ENCODE measurements around the gene ARID1B.

Gene ARID1B

GRCh38 chr6:156883497-156884252, 106.5 kb downstream of the ARID1B start:
- no peak for TF ChIP-seq EZH2 (optimal IDR thresholded peaks at IDR 0.05; ENCODE audit: low read depth, low read length)
- TF ChIP-seq, protein P1, sequence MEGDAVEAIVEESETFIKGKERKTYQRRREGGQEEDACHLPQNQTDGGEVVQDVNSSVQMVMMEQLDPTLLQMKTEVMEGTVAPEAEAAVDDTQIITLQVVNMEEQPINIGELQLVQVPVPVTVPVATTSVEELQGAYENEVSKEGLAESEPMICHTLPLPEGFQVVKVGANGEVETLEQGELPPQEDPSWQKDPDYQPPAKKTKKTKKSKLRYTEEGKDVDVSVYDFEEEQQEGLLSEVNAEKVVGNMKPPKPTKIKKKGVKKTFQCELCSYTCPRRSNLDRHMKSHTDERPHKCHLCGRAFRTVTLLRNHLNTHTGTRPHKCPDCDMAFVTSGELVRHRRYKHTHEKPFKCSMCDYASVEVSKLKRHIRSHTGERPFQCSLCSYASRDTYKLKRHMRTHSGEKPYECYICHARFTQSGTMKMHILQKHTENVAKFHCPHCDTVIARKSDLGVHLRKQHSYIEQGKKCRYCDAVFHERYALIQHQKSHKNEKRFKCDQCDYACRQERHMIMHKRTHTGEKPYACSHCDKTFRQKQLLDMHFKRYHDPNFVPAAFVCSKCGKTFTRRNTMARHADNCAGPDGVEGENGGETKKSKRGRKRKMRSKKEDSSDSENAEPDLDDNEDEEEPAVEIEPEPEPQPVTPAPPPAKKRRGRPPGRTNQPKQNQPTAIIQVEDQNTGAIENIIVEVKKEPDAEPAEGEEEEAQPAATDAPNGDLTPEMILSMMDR (IDR thresholded peaks at IDR 0.05; ENCODE audit: low read length), result peak; percentile 6; the same call in 1 of the 2 replicates
- Histone ChIP-seq H3K79me2 (ENCODE audit: low read length) (peaks cover 89% of the 10 kb centered on the region), H3K9me2 (replicated peaks; ENCODE audit: insufficient read depth, low read length) (no peaks in the 10 kb centered on the region), H3F3A (ENCODE audit: insufficient read depth, low read length) (peaks cover 15% of the 10 kb centered on the region), H3K4me1 (ENCODE audit: low read length) (peaks cover 26% of the 10 kb centered on the region), H3K9me3 (replicated peaks; ENCODE audit: insufficient read depth, low read length) (no peaks in the 10 kb centered on the region), H4K20me1 (ENCODE audit: insufficient read depth, low read length) (no peaks in the 10 kb centered on the region), H3K27ac (ENCODE audit: low read length) (peak overlapping the region; percentile 82; the same call in 1 of the 2 replicates), H3K27me3 (replicated peaks; ENCODE audit: insufficient read depth, low read length) (no peaks in the 10 kb centered on the region), H3K9ac (ENCODE audit: low read length) (peak overlapping the region; percentile 45; the same call in 1 of the 2 replicates), H2AFZ (ENCODE audit: low read length) (no peak overlapping the region), H3K36me3 (replicated peaks; ENCODE audit: insufficient read depth, low read length) (no peaks in the 10 kb centered on the region), H3K4me2 (ENCODE audit: low read depth, low read length) (peak overlapping the region; percentile 76), H3K4me3 (ENCODE audit: low read length) (peak overlapping the region; percentile 46)
- peak; percentile 79 for DNase-seq

DNA sequence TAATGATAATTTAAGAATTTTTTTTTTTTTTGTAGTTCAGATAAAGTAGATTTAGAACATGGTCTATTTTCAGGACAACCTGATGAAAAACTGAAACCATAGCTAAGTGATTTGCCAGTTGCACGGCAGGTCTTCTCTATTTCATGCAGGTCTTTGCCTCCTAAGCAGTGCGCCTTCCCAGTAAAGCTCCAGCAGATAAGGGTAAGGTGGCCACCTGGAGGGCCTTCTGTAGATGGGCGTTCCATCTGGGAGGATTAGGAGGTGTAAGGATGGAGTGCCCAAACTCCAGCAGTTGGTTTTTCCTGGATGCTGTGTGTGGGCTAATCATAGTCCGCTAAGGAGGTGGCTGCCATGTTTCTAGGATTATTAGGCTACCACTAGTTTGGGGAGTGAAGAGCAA, 107.1 kb downstream of the ARID1B start:
- no peaks in the 10 kb centered on the region for H3K36me3 ChIP-seq (replicated peaks; ENCODE audit: insufficient read depth, low read length)
- DNase-seq, result peak; percentile 26
- peak overlapping the region; percentile 45; the same call in 1 of the 2 replicates for H3K9ac ChIP-seq (ENCODE audit: low read length)
- peaks cover 88% of the 10 kb centered on the region for H3K79me2 ChIP-seq (ENCODE audit: low read length)
- H3K4me3 ChIP-seq (ENCODE audit: low read length), result peak overlapping the region; percentile 46
- H3K9me2 ChIP-seq (replicated peaks; ENCODE audit: insufficient read depth, low read length), result no peaks in the 10 kb centered on the region
- peak overlapping the region; percentile 76 for H3K4me2 ChIP-seq (ENCODE audit: low read depth, low read length)
- peaks cover 26% of the 10 kb centered on the region for H3K4me1 ChIP-seq (ENCODE audit: low read length)
- no peak overlapping the region for H2AFZ ChIP-seq (ENCODE audit: low read length)
- no peaks in the 10 kb centered on the region for H3K27me3 ChIP-seq (replicated peaks; ENCODE audit: insufficient read depth, low read length)
- peak overlapping the region; percentile 82 for H3K27ac ChIP-seq (ENCODE audit: low read length)
- peaks cover 15% of the 10 kb centered on the region for H3F3A ChIP-seq (ENCODE audit: insufficient read depth, low read length)
- H4K20me1 ChIP-seq (ENCODE audit: insufficient read depth, low read length), result no peaks in the 10 kb centered on the region
- H3K9me3 ChIP-seq (replicated peaks; ENCODE audit: insufficient read depth, low read length), result no peaks in the 10 kb centered on the region
- no peak for TF ChIP-seq EZH2 (optimal IDR thresholded peaks at IDR 0.05; ENCODE audit: low read depth, low read length)
- no peak for TF ChIP-seq EZH2phosphoT487 (IDR thresholded peaks at IDR 0.05; ENCODE audit: low read length)
- TF ChIP-seq, protein P1 (IDR thresholded peaks at IDR 0.05; ENCODE audit: low read length), result no peak

DNA sequence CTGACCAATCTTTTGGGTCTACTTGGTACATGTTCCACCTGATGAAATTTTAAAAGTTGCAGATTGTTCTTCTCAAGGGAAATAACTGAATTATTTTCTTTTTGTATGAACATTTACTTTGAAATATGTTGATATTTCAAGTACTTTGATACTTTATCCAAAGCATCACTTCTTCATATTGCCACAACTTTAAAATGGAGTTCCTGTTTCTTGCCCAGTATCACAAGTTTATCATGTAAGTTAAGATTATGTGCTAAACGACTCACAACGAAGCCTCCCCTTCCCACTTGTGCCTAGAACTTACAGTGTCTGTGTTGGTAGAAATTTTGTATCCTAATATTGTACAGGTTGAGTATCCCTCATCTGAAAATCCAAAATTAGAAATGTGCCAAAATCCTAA, 108.4 kb downstream of the ARID1B start:
- TF ChIP-seq, protein P1 (IDR thresholded peaks at IDR 0.05; ENCODE audit: low read length), result no peak
- TF ChIP-seq EZH2phosphoT487 (IDR thresholded peaks at IDR 0.05; ENCODE audit: low read length) (no peak), EZH2 (optimal IDR thresholded peaks at IDR 0.05; ENCODE audit: low read depth, low read length) (no peak)
- H3K9me2 ChIP-seq (replicated peaks; ENCODE audit: insufficient read depth, low read length), result no peaks in the 10 kb centered on the region
- no peaks in the 10 kb centered on the region for H3K27me3 ChIP-seq (replicated peaks; ENCODE audit: insufficient read depth, low read length)
- H4K20me1 ChIP-seq (ENCODE audit: insufficient read depth, low read length), result no peaks in the 10 kb centered on the region
- H3K4me2 ChIP-seq (ENCODE audit: low read depth, low read length), result no peak overlapping the region
- H3F3A ChIP-seq (ENCODE audit: insufficient read depth, low read length), result peaks cover 15% of the 10 kb centered on the region
- no peak overlapping the region for H3K9ac ChIP-seq (ENCODE audit: low read length)
- H3K9me3 ChIP-seq (replicated peaks; ENCODE audit: insufficient read depth, low read length), result no peaks in the 10 kb centered on the region
- H2AFZ ChIP-seq (ENCODE audit: low read length), result no peak overlapping the region
- H3K79me2 ChIP-seq (ENCODE audit: low read length), result peaks cover 89% of the 10 kb centered on the region
- peaks cover 26% of the 10 kb centered on the region for H3K4me1 ChIP-seq (ENCODE audit: low read length)
- DNase-seq, result no peak
- no peaks in the 10 kb centered on the region for H3K36me3 ChIP-seq (replicated peaks; ENCODE audit: insufficient read depth, low read length)
- no peak overlapping the region for H3K4me3 ChIP-seq (ENCODE audit: low read length)
- H3K27ac ChIP-seq (ENCODE audit: low read length), result no peak overlapping the region

Data from MM.1S (cell line).